Muscle of back (tissue), 13 donors: ENCODE results near the gene ABCC12. TPM values are rescaled to one million over a fixed set of nuclear protein-coding genes. Genes with fewer than 3 reads are reported as not detected.
A peak's percentile ranks its signal among the peaks of the same experiment; 100 is the strongest.
"Not testable (repeated sequence)": the region's sequence is repeated elsewhere in the genome, so short reads cannot be mapped to it uniquely, and the experiment has no call there.

Experiments
- DNase-seq, 3 donors: peaks; one replicate each; pipeline versions ENCODE4 v3.0.0 to v3.0.0-alpha.2; 2013
- long read RNA-seq, 9 donors: transcript quantifications; one replicate each; lab custom pipeline, GENCODE V29; 2026
- polyA plus RNA-seq, 10 donors: library from polyadenylated mRNA; unstranded; fragments of 120-200 nt; gene quantifications; one replicate each; pipeline ENCODE4 v1.2.1, GENCODE V29; 2013; ENCODE audit not compliant: insufficient read length in 10 of 10

ABCC12 gene
- under 1 TPM; 0.07 to 0.63 (median 0.42) TPM for polyA plus RNA-seq
- long read RNA-seq, donor 1 = 0 reads
- long read RNA-seq, donor 2 = 0 reads
- long read RNA-seq, donor 3 = 0 reads
- long read RNA-seq, donor 4 = 0 reads
- long read RNA-seq, donor 5 = 0 reads
- long read RNA-seq, donor 6 = 0 reads
- long read RNA-seq, donor 7 = 0 reads
- long read RNA-seq, donor 8 = 0 reads
- long read RNA-seq, donor 9 = 0 reads

DNA sequence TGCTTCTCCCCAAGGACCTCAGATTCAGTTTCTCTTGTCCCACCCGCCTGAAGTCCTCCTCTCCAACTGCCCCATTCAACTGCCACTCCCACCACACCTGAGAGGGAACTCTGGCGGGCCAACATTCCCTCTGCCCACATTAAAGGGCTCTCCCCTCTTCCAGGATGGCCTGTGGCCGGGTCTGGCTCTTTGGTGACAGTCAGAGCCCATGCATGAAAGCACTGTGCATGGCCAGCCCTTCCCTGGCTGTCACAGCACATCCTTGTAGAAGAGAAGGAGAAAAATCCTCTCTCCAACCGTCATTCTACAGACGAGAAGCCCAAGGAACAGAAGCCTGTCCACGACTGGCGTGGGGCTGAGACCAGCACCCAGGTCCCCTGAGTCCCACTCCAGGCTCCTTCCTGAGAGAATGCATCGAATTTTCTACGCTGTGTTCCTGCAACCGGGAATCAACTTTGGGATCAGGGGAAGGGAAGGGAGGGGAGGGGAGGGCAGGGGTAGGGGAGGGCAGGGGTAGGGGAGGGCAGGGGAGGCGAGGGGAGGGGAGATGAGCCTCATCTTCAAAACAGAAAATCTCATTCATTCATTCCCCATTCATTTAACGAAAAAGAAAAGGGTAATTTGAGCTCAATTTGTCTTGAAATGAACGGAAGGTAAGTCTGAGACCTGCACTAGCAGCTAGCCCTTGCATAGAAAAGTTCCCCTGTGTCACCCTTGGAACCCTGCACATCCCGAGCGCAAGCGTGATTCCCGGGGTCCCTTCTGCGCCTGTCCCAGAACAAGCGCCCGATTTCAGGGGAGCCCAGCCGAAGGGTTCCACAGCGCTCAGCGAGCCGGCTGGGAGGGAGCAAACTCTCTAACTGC, at the start of gene ABCC12:
Gene ABCC12, minus strand, starts transcription at position 68 of the 864 bp plus-strand sequence. CDS start 9,569 bp downstream, outside the sequence.
- no peak for DNase-seq

DNA sequence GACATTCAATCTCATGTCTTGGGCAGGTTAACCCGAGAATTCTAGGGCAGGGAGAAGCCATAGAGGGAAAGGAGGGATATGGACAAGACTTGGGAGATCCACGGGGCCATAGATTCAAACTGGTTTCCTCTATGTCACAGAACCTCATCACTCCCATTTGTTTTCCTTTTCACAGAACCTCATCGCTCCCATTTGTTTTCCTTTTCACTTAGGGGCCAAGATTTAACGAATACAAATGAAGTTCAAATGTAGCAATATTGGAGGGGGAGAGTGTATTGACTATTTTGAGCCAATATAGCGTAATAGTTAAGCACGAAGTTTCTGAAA, 49.0 kb upstream of the ABCC12 start:
- no peak for DNase-seq

DNA sequence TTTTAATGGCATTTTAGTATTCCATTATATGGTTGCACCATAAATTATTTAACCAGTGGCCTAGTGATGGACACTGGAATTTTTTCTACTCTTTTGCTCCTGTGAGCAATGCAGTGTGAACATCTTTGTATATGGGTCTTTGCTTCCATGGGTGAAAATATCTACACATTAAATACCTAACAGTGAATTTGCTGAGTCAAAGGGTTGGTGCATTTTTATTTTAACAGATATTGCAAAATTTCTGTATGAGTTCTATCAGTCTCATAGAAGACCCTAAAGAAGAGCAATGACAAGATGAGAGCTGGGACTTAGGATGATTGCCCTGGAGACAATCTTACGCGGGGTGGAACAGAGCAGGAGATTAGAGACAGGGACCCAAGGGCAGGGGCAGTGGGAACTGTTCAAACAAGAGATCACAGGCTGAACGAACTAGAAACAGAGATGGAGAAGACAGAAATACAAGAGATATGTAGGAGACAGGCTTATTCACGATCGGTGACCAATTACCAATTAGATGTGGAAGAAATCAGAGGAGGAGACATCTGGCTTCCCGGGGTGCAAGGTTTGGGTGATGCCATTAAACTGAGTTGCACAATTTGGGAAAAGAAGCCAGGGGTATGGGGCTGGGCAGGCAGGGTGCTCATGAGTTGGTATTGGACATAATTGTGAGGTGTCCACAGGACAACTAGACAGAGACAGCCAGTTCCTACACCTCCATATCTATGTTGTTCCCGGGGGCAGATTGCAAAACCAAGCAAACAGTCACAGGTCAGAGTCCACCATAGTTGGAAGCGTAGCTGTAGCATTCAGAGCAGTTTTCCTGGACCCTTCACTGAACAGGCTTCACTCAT, 48.4 kb upstream of the ABCC12 start:
- no peak for DNase-seq

DNA sequence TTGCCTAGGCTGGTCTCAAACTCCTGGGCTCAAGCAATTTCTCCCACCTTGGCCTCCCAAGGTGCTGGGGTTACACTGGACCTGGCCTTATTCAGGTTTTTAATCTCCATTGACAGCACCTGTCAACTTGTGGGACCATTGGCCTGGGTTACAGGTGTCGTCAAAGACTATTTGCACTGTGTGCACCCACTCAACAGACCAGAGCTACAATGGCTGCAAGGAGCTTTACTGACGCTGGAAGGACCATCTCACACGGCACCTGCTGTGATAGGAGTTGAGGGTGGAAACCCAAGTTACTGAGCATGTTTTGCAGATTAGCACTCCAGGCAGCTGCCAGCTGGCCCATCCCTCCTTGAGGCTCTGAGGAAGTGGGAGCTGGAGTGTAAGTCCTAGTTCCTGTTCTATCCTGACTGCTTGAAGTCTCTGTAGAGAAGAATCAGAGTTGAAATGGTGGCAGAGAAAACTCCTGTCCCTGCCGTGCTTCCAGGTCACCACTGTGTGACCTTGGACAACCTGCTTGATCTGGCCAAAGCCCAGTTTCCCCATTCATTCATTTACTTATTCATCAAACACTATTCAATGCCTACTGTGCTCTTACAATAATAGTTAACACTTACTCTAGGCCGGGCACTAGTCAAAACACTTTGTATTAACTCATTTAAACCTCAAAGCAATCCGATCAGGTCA, 45.9 kb upstream of the ABCC12 start:
- no peak for DNase-seq

DNA sequence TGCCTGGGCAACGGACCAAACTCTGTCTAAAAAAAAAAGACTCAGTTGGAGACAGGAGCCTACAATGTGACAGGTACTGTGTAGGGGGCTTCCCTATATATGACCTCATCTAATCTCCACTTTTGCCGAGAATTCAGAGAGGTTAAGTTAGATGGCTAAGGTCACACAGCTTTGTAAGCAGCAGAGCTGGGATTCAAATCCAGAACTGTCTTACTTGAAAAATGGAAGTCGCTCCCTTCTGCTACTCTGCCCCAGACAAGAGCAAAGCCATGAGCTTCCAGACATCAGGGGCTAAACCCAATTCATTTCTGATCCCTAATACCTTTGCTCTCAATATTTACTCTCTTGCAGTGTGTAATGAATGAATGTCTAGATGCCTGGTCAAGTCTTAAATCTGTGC, 41.5 kb upstream of the ABCC12 start:
- DNase-seq = no peak

DNA sequence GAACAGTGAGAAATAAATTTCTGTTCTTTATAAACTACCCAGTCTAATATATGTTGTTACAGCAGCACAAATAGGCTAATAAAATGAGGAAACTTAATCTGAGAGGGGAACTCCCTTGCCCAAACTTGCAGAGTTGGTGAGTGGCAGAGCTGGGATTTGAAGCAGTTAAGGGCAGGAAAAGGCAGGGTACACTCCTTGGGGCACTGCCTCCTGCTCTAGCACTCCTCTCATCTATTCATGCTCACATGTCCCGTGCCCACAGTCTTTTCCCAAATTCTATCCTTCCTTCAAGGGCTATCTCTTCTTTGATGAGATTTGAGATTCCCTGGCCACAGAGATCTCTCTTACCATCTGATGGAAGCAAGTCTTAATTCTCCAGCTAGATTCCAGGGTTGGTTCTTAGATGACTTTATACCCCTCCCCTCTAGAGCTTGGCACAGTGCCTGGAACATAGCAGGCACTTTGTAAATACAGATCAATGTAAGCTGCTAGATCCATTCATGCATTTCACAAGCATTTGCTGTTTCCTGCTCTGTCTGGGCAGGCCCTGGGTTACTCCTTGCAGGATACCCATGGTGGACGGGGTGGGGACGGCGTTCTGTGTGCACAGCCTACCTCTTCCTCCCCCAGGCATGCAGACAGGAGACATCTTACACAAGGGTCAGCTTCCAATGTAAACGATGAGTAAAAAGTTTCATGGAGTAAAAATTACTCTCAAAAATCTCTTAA, 39.2 kb upstream of the ABCC12 start:
- DNase-seq = peak in 1 of 3 donors; percentile 7

DNA sequence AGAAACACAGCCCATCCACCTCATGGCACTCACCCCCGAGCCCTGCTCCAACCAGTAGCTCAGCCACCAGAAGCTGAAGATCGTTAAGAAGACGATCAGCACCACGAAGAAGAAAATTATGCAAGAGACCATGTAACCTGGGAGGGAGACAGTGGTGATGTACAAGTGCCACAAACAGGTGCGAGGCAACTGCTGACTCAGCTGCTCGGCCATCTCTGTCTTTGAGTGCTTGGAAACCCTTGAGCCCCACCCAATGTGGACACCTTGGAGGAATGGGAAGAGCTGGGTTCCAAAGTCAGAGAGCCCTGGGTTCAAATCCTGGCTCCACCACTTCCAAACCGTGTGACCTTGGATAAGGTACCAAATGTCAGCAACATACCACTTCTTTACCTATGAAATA, 38.1 kb upstream of the ABCC12 start:
- no peak for DNase-seq

DNA sequence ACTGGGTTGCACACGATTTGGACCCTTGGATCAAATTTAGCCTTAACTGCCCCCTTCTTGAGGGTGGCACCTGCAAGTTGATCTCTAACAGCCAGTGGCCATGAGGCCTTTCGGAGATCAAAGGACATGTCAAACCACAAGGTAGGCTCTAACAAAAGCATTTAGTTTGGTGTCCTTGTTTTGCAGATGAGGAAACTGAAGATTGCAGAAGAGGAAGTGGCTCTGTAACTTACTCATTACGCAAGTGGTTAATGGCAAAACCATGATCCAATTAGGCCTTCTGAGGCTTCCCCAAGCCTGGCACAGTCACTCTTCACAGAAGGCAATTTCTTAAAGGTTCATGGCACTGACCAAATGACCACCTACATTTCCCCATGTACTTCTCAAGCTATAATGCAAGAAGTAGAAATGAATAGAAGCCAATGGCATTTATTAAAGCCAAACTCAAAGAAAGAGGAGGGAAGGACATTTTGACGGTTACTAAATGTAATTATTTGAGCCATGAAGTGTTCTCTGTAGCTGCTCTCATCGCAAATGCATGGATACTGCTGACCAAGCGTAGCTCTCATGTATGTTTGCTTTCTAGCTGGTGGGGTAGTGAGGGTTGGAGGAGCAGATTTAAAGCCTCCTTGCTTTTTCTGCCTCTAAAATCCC, 32.8 kb upstream of the ABCC12 start:
- DNase-seq = no peak

DNA sequence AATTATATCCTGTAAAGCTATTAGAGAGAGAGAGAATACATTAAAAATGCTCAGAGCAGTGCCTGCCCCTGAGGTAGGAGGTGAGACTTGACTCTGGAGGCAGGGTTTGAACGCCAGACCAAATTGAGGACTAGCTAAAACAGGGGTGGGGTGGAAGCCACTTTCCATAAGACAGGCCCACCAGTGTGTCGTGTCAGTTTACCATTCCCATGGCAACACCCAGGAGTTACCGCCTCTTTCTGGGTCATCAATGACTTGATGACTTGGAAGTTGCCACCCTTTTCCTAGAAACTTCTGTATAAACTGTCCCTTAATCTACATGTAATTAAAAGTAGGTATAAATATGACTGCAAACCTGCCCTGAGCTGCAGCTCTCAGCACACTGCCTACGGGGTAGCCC, 32.0 kb upstream of the ABCC12 start:
- no peak for DNase-seq

DNA sequence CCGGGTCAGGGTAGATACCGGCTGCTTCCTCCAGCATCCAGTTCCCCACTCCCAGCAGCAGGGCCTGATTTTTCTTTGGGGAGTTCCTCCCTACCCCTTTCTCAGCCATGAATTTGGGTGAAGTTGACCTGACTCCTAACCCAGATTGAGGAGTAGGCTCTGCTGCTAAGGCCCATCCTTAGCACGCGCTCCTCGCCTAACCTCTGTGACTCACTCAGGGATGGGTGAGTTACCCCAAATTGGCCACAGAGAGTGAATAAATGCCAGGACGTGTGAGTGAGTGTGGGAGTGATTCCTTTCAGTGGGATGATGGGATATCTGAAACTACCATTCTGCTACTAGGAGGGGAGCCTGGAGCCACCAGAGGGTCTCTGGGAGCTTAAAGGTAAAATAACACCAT, 28.9 kb upstream of the ABCC12 start:
- no peak for DNase-seq

DNA sequence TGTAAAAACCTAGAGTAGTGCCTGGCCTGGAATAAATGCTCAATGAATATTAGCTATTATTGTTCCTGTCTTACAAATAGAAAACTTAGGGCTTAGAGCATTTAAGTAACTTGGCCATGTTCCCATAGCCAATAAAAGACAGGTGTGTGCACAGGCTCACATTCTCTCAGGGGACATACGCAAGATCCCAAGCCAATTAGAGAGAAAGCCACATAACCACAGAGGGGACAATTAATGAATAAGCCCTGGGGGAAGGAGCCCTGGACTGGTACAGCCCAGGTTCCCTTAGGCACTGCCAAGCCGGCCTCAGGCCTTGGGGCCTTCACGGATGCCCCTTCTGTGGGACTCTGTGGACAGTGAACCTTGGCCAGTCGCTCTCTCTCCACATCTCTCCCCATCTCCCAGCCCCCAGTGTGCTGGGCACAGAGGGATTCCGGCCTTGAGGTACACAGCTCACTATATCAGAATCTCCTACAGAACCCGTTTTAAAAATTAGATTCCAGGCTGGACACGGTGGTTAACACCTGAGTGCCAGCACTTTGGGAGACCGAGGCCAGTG, 27.3 kb upstream of the ABCC12 start:
- DNase-seq = no peak

DNA sequence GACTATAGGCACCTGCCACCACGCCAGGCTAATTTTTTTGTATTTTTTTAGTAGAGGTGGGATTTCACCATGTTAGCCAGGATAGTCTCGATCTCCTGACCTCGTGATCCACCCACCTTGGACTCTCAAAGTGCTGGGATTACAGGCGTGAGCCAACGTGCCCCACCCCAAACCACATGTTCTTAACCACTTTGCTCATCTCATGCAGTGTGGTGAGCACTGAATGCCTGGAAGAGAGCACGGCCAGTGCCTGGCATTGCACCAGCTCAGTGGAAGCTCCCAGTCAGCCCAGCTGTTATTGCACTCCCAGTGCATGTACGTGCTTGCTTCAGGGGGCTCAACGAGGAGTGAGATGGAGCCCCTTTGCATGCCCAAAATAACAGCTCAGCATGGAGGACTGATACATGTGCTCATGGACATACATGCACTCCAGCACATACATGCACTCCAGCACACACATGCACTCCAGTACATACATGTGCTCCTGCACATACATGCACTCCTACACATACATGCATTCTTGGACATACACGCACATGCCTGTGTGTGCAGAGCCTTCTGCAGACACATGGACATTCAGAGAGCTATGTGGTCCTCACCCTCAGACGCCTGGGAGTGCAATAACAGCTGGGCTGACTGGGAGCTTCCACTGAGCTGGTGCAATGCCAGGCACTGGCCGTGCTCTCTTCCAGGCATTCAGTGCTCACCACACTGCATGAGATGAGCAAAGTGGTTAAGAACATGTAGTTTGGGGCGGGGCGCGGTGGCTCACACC, 26.1 kb upstream of the ABCC12 start:
- not testable (repeated sequence) for DNase-seq

DNA sequence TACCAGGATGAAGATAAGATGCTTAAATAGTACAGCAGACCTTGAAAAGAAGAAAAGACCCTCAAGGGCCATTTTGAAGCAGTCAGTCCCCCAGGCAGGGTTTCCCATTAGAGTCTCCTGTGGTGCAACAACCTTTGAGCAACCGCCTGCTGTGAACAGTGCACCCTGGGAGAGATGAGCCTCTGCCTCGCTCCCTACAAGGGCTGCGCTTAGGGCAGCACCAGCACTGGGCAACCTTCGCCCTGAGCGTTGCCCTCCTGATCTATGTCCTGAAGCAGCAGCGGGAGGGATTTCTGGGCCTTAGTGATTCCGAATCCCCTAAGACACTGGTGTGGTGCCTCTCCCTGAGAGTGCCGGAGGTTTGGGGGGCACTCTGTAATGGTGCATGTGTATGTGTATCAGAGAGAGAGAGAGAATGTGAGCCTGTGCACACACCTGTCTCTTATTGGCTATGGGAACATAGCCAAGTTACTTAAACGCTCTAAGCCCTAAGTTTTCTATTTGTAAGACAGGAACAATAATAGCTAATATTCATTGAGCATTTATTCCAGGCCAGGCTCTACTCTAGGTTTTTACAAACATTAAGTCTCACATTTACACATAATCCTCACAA, 25.2 kb upstream of the ABCC12 start:
- no peak for DNase-seq

DNA sequence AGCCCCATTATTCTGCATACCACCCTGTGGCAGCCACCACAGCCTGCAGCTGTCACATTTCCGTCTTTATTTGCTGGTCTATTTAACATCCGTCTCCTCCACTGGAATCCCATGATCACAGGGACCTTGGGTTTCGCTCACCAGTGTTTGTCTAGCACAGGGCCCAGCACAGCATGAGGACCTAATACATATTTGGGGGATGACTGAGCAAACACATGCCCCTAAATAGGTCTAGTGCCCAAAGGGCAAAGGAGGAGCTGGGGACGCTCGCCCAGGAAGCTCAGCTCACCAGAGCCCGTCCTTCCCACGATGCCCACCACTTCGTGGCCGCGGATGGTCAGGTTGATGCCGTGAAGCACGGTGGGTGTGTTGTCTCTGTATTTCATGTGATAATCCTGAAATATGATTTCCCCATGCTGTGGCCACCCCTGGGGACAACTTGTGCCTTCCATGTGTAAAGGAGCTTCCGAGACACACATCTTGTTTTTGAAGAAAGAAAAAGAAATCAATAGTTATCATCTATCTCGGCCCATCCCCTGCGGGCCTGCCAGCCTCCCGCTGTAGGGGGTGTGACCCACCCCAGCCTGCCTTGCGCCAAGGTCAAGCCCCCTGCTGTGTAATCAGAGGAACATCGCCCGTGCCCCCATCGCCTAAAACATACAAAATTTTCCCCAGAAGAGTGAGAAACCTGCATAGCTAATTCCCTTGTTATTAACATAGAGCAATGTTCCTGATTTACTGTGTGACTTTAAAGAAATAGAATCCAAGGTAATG, 21.0 kb upstream of the ABCC12 start:
- DNase-seq = no peak

DNA sequence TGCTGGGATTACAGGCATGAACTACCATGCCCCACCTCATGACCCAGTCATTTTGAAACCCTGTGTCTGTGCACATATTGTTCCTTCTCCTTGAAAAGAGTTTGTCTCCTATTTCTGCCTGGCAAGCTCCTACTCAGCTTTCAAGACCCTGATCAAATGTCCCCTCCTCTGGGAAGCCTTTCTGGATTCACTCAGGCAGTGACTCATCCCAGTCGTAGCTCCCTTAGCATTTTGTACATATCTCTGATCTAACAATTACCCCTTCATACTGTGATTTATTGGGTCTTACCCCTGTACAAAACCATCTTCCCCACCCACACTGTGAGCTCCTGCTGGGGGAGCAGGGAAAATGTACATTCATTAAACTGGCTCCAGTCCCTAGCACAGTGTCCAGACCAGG, 18.1 kb upstream of the ABCC12 start:
- DNase-seq = no peak

DNA sequence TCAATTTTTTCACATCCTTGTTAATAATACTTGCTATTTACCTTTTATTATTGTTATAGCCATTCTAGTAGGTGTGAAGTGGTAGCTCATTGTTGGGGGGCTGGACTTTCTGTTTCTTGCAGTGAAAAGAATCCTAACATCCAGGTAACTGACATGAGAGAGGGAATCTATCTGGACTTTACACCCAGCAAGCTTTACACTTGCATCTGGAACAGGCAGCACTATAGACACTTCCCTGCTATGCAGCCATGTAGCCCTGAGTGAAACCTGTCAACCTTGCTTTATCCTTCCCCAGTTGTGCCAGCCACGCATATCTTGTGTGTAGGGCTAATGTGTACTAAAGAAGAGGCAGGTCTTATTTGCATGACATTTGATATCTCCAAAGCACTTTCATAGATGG, 16.9 kb upstream of the ABCC12 start:
- DNase-seq = no peak

DNA sequence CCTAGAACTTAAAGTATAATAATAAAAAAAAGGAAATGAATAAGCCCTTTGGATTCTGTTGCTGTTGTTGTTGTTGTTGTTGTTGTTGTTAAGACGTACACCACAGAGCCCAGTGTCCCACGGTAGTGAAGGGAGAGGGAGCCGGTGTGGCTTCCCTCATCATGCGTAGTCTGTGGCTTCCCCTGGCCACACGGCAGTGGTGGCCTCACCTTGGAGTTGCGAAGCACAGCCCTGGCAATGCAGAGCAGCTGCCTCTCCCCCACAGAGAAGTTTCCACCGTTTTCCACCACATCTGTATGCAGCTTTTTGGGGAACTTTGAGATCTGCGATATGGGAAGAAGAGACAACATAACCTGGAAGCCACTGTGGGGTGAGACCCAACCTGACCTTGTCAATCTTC, 14.1 kb upstream of the ABCC12 start:
- no peak for DNase-seq

DNA sequence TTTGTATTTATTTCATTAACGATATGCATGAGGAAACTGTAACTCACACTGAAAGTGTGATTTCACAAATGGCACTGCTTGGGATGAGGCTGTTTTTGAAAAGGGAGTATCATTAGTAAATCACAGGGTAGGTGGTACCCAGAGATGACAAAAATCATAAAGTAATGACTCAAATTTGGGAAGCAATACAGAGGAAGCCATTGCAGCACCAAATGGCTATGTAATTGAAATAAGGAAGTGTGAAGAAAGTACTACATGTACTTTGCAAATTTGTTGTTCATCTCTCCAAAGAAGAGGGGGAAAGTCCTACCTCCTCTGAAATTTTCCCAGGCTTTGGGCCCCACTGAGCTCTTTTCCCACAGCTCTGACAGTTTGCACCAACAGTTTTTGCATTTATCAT, 12.3 kb upstream of the ABCC12 start:
- DNase-seq = no peak
